Measurements from ENCODE around the gene THY1.

The THY1 gene

GRCh38 chr11:119400860-119401259 lies 22.1 kb downstream of the THY1 start:
- H3K4me3 ChIP-seq (ENCODE audit: low read depth, low read length) = no peak overlapping the region
- no peak overlapping the region for H3K27ac ChIP-seq
- DNase-seq = no peak
- no peak for TF ChIP-seq CTCF (IDR thresholded peaks at IDR 0.05; ENCODE audit: low read depth, low read length, missing control alignments)
- H3K36me3 ChIP-seq (replicated peaks) = no peaks in the 10 kb centered on the region
- H3K27me3 ChIP-seq (replicated peaks) = no peaks in the 10 kb centered on the region
- in situ Hi-C loops (cut with HindIII; ENCODE audit: low pct_ligation_motif_present, low sequenced_read_pairs) = no loop called here

- in situ Hi-C loops (cut with HindIII; ENCODE audit: low pct_ligation_motif_present, low sequenced_read_pairs) = no loop called here
- no peak for DNase-seq
- TF ChIP-seq CTCF (IDR thresholded peaks at IDR 0.05; ENCODE audit: low read depth, low read length, missing control alignments) = no peak
- Histone ChIP-seq H3K36me3 (replicated peaks) (no peaks in the 10 kb centered on the region), H3K4me3 (ENCODE audit: low read depth, low read length) (no peak overlapping the region), H3K27ac (no peak overlapping the region), H3K27me3 (replicated peaks) (peaks cover 4% of the 10 kb centered on the region)
Observed at GRCh38 chr11:119397740-119398139, 25.2 kb downstream of the THY1 start.

GRCh38 chr11:119396835-119397234 lies 26.1 kb downstream of the THY1 start:
- TF ChIP-seq CTCF (IDR thresholded peaks at IDR 0.05; ENCODE audit: low read depth, low read length, missing control alignments) = no peak
- Histone ChIP-seq H3K36me3 (replicated peaks) (no peaks in the 10 kb centered on the region), H3K27me3 (replicated peaks) (peaks cover 4% of the 10 kb centered on the region), H3K4me3 (ENCODE audit: low read depth, low read length) (no peak overlapping the region), H3K27ac (no peak overlapping the region)
- in situ Hi-C loops (cut with HindIII; ENCODE audit: low pct_ligation_motif_present, low sequenced_read_pairs) = no loop called here
- no peak for DNase-seq

DNA sequence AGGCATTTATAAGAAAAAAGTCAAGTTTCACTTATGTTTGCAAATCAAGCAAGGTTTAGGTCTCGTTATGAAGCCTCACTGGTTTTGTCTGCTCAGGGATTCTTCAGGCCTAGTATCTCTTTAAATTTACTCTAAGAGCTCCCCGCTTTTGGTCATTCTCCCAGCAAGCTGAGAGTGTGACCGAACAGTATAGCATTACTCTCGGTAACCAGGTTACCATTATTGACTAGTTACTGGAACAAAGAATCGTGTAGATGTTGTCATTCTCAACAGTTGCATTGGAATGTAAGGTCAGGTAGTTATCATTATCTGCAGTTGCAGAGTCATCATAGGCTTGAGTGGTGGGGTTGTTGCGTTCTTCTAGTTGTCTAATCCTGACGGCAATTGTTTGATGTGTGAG lies 31.7 kb downstream of the THY1 start:
- Histone ChIP-seq H3K4me3 (ENCODE audit: low read depth, low read length) (no peak overlapping the region), H3K27ac (no peak overlapping the region), H3K27me3 (replicated peaks) (peaks cover 4% of the 10 kb centered on the region), H3K36me3 (replicated peaks) (no peaks in the 10 kb centered on the region)
- no peak for TF ChIP-seq CTCF (IDR thresholded peaks at IDR 0.05; ENCODE audit: low read depth, low read length, missing control alignments)
- DNase-seq = no peak
- in situ Hi-C loops (cut with HindIII; ENCODE audit: low pct_ligation_motif_present, low sequenced_read_pairs) = no loop called here

- Histone ChIP-seq H3K27me3 (replicated peaks) (peaks cover 4% of the 10 kb centered on the region), H3K4me3 (ENCODE audit: low read depth, low read length) (no peak overlapping the region), H3K36me3 (replicated peaks) (no peaks in the 10 kb centered on the region), H3K27ac (no peak overlapping the region)
- in situ Hi-C loops (cut with HindIII; ENCODE audit: low pct_ligation_motif_present, low sequenced_read_pairs) = no loop called here
- DNase-seq = no peak
- TF ChIP-seq CTCF (IDR thresholded peaks at IDR 0.05; ENCODE audit: low read depth, low read length, missing control alignments) = peak; percentile 71
Observed at GRCh38 chr11:119389611-119390254, 33.2 kb downstream of the THY1 start.

DNA sequence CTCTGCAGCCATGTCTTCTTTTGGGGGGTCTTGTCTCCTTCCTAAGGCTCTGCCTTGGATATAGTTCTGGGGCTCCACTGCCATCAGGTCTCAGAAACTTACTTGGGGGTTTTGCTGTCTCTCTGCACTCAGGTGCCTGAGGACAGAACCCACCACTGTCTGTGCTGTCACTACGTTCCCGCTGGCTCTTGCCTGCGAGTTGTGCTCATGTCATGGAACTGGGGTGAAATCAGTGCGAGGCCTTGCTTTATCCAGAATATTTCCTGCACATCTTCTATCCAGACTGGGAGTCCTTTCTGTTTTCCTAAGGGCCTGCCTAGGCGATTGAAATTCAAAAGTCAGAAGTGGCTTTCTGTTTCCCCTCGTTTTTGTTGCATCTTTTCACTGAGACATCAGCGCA lies 34.9 kb downstream of the THY1 start:
- in situ Hi-C loops (cut with HindIII; ENCODE audit: low pct_ligation_motif_present, low sequenced_read_pairs) = no loop called here
- Histone ChIP-seq H3K36me3 (replicated peaks) (no peaks in the 10 kb centered on the region), H3K4me3 (ENCODE audit: low read depth, low read length) (no peak overlapping the region), H3K27me3 (replicated peaks) (peaks cover 2% of the 10 kb centered on the region), H3K27ac (no peak overlapping the region)
- DNase-seq = no peak
- no peak for TF ChIP-seq CTCF (IDR thresholded peaks at IDR 0.05; ENCODE audit: low read depth, low read length, missing control alignments)
